Activated CD8-positive, alpha-beta T cell treated with anti-CD3 and anti-CD28 coated beads for 36 hours (primary cell): Measurements from ENCODE around the gene MBD3. TPM values are rescaled to one million over a fixed set of nuclear protein-coding genes. Genes with fewer than 3 reads are reported as not detected.

Source experiments
- ATAC-seq: fragments of 200-7000 bp; cut with Tn5 transposase; one replicate; pipeline ENCODE4 v1.10.0; 2021; ENCODE audit warnings: mild to moderate bottlenecking, moderate library complexity
- CTCF ChIA-PET: fragments of 350-600 bp; sonication (Branson Sonifier 250); formaldehyde crosslinking; loops from one replicate; lab custom pipeline; 2021; ENCODE audit warnings: antibody characterized with exemption; lab: Charles Lee
- POLR2A ChIA-PET: fragments of 350-600 bp; sonication (Branson Sonifier 250); formaldehyde crosslinking; loops from one replicate; lab custom pipeline; 2021; ENCODE audit warnings: antibody characterized with exemption; lab: Charles Lee
- DNase-seq: peaks from one replicate; pipeline ENCODE4 v3.0.0-alpha.2; 2020
- H3K27ac Mint-ChIP-seq: one replicate; pipeline ENCODE4 v1.8.0; 2021; ENCODE audit warnings: mild to moderate bottlenecking, mixed read lengths
- H3K27me3 Mint-ChIP-seq: one replicate; pipeline ENCODE4 v1.8.0; 2021; ENCODE audit warnings: mixed read lengths
- H3K36me3 Mint-ChIP-seq: one replicate; pipeline ENCODE4 v1.8.0; 2021; ENCODE audit warnings: low read depth, mixed read lengths
- H3K4me1 Mint-ChIP-seq: one replicate; pipeline ENCODE4 v1.8.0; 2021; ENCODE audit warnings: low read depth, mixed read lengths
- H3K4me3 Mint-ChIP-seq: one replicate; pipeline ENCODE4 v1.8.0; 2021; ENCODE audit warnings: mild to moderate bottlenecking, moderate library complexity, mixed read lengths
- H3K9me3 Mint-ChIP-seq: one replicate; pipeline ENCODE4 v1.8.0; 2021; ENCODE audit warnings: mixed read lengths
- intact Hi-C: fragments of 100-400 bp; cut with micrococcal nuclease; formaldehyde crosslinking; loops from one replicate; pipeline ENCODE4 v1.10.0; 2022
- total RNA-seq, 2 experiments: library from RNA; stranded (reverse); gene quantifications; one replicate each; pipeline ENCODE4 v1.2.3, GENCODE V29; 2021
- TF ChIP-seq, protein P1 (sequence below): fragments of 200-600 bp; IDR thresholded peaks from one replicate; pipeline ENCODE4 v1.8.0; 2022; ENCODE audit warnings: antibody characterized with exemption, mild to moderate bottlenecking

Gene MBD3
- total RNA-seq, 2 experiments from 2014 or later, result 87.8 to 92.5 TPM

DNA sequence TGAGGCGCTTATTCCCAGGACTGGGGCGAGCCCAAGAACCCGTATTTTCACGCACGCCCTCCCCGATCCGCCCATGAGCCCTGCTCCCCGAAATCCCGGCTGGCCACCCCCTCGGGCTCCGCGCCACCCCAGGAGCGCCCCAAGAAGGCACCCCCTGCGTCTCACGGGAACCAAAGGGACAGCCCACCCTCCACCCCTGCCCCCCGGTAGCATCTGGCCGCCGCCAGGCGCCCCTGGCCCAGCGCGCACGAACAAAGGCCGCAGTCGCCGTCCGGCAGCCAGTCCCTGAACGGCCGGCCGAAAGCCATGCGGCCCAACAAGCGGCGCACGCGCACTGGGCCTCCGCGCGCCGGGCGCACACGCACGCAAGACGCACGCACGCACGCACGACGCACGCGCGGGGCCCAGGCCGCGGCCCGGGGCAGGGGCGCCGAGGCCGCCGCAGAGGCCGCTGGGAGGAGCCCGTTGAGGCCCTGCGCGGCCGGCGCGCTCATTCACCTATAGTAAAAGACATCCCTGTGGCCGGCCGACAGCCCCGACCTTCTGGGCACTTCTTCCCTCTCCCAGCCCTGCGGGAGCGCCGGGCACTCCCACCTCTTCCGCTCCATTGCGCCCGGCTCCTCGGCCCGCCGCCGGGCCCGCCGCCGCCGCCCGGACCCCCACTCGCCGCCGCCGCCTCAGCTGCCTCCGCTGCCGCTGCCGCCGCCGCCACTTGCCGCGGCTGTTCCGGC, 476 bp downstream of the MBD3 start:
- DNase-seq, result peak; percentile 86
- TF ChIP-seq, protein P1, sequence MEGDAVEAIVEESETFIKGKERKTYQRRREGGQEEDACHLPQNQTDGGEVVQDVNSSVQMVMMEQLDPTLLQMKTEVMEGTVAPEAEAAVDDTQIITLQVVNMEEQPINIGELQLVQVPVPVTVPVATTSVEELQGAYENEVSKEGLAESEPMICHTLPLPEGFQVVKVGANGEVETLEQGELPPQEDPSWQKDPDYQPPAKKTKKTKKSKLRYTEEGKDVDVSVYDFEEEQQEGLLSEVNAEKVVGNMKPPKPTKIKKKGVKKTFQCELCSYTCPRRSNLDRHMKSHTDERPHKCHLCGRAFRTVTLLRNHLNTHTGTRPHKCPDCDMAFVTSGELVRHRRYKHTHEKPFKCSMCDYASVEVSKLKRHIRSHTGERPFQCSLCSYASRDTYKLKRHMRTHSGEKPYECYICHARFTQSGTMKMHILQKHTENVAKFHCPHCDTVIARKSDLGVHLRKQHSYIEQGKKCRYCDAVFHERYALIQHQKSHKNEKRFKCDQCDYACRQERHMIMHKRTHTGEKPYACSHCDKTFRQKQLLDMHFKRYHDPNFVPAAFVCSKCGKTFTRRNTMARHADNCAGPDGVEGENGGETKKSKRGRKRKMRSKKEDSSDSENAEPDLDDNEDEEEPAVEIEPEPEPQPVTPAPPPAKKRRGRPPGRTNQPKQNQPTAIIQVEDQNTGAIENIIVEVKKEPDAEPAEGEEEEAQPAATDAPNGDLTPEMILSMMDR, result no peak
- intact Hi-C loops, result no loop called here
- POLR2A ChIA-PET, result interaction anchor here (0.6 to 5.1 kb wide), 10 partner anchors 10 to 90 kb away, joined by 3 to 26 read pairs (median 6); partner anchors contain the start of genes TCF3 and UQCR11
- peaks cover 21% of the 10 kb centered on the region for H3K36me3 Mint-ChIP-seq
- H3K9me3 Mint-ChIP-seq, result no peaks in the 10 kb centered on the region
- H3K4me3 Mint-ChIP-seq, result peak overlapping the region; percentile 92
- H3K27ac Mint-ChIP-seq, result peak overlapping the region; percentile 95
- H3K4me1 Mint-ChIP-seq, result peaks cover 21% of the 10 kb centered on the region
- CTCF ChIA-PET, result interaction anchor here (1.0 to 1.7 kb wide), 5 partner anchors 12 to 234 kb away, joined by 4 to 10 read pairs (median 5); no protein-coding TSS in a partner anchor
- peak; percentile 81 for ATAC-seq
- H3K27me3 Mint-ChIP-seq, result no peaks in the 10 kb centered on the region

DNA sequence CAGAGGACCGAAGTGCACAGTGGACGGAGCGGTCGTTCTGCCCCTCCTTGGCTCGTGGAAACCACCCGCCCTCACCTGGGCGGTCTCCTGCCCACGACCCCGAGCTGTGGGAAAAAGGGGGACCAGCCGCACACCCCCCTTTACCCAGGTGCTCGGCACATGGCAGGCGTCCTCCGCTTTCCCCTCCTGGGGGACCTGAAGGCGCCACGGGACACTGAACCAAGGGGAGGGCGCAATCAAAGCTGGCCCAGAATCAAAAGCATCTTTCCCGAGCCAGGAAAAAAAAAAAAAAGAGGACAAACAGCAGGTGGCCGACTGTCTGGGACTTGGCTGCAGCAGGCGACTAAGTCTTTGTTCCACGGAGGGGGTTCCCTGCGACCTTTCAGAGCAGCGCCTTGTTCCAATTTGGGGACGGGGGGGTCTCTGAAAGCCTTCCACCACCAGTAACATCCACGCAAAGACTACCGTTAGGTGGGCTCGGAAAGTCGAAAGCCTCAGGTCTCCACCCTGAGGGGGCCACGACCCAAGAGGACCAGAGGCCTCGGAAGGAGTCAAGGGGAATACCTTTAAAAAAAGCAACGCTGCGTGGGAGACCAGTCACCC, 1.1 kb downstream of the MBD3 start:
- Mint-ChIP-seq H3K4me1 (peaks cover 21% of the 10 kb centered on the region), H3K4me3 (peak overlapping the region; percentile 92), H3K27me3 (no peaks in the 10 kb centered on the region), H3K9me3 (no peaks in the 10 kb centered on the region), H3K27ac (peak overlapping the region; percentile 95), H3K36me3 (peaks cover 20% of the 10 kb centered on the region)
- ATAC-seq (no peak), DNase-seq (no peak)
- TF ChIP-seq, protein P1, result no peak
- CTCF ChIA-PET, result interaction anchor here (1.1 to 1.5 kb wide), 6 partner anchors 10 to 180 kb away, joined by 3 to 6 read pairs (median 4); partner anchors contain the start of gene UQCR11
- intact Hi-C loops, result no loop called here
- POLR2A ChIA-PET, result interaction anchor here (0.6 to 5.1 kb wide), 9 partner anchors 14 to 789 kb away, joined by 3 to 26 read pairs (median 4); partner anchors contain the start of genes TCF3 and UQCR11

DNA sequence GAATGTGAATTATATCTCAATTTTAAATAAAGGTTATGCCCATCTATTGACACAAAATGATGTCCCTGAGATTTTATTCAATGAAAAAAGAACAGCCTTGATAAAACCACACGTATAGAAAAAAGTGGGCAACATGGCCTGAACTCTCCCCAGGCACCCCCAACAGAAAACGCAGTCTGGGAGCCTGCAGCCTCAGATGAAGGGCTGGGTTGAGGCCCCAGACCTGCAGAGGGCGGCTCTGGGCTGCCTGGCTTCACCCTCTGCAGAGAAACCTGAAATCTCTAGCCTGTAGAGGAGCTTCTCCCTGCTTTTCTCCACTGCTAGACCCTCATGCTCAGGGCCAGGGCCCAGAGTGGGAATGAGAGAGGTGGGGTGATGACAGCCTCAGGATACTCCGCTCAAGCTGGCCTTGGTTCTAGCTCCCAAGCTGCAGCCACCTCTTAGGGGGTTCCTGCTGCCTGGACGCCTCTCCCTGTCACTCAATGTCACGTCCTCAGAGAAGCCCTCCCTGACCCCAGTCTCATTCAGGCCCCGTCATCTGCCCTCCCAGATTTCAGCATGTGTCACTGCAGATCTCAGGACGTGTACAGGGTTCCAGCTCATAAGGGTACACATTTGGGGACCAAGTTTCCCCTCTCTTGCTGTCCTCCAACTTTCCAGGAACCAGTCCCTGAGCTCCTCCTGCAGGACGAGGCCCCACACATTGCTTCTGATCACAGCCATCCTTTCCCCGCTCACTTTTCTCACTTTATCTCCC, 1.8 kb downstream of the MBD3 start:
- ChIA-PET CTCF (interaction anchor here (1.0 to 1.5 kb wide), 8 partner anchors 11 to 181 kb away, joined by 3 to 6 read pairs (median 4); partner anchors contain the start of gene UQCR11), POLR2A (interaction anchor here (0.6 to 5.1 kb wide), 12 partner anchors 9 to 788 kb away, joined by 3 to 26 read pairs (median 4); partner anchors contain the start of genes TCF3 and UQCR11)
- TF ChIP-seq, protein P1, result no peak
- intact Hi-C loops, result no loop called here
- H3K4me3 Mint-ChIP-seq, result peak overlapping the region; percentile 92
- ATAC-seq (peak; percentile 20), DNase-seq (peak; percentile 63)
- no peaks in the 10 kb centered on the region for H3K9me3 Mint-ChIP-seq
- H3K27ac Mint-ChIP-seq, result peak overlapping the region; percentile 95
- peaks cover 26% of the 10 kb centered on the region for H3K4me1 Mint-ChIP-seq
- peaks cover 23% of the 10 kb centered on the region for H3K36me3 Mint-ChIP-seq
- H3K27me3 Mint-ChIP-seq, result no peaks in the 10 kb centered on the region

DNA sequence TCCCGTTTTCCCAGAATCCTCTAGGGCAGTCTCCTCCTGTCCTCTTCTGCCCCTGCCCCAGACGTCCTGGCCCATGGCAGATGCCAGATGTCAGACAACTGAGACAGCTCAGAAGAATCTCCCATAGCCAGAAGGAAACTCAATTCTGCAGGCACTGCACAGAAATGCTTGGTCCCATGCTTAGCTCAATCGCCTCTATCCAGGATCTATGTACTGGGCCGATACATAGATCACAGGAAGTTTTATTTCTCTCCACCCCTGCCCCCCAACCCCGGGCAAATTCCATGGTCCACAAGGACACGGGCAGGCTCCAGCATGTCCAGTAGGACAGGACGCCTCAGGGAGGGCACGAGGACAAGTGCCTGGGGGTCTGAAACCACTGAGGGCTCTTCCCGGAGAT, 4.8 kb downstream of the MBD3 start:
- H3K27ac Mint-ChIP-seq, result peak overlapping the region; percentile 9
- no peaks in the 10 kb centered on the region for H3K27me3 Mint-ChIP-seq
- no peak overlapping the region for H3K4me3 Mint-ChIP-seq
- no peak for ATAC-seq
- POLR2A ChIA-PET, result interaction anchor here (0.6 to 5.1 kb wide), 3 partner anchors 10 to 145 kb away, joined by 3 to 26 read pairs (median 4); no protein-coding TSS in a partner anchor
- TF ChIP-seq, protein P1, result no peak
- intact Hi-C loops, result no loop called here
- DNase-seq, result no peak
- peaks cover 37% of the 10 kb centered on the region for H3K36me3 Mint-ChIP-seq
- H3K4me1 Mint-ChIP-seq, result peaks cover 23% of the 10 kb centered on the region
- CTCF ChIA-PET, result no interaction called here
- H3K9me3 Mint-ChIP-seq, result no peaks in the 10 kb centered on the region
